ENCODE data around the gene FEN1. TPM values are rescaled to one million over a fixed set of nuclear protein-coding genes. Genes with fewer than 3 reads are reported as not detected.

FEN1 gene
- polyA plus RNA-seq, 2 of the 4 experiments (the other 2 are of a cell fraction): 38.4 to 105 TPM

DNA sequence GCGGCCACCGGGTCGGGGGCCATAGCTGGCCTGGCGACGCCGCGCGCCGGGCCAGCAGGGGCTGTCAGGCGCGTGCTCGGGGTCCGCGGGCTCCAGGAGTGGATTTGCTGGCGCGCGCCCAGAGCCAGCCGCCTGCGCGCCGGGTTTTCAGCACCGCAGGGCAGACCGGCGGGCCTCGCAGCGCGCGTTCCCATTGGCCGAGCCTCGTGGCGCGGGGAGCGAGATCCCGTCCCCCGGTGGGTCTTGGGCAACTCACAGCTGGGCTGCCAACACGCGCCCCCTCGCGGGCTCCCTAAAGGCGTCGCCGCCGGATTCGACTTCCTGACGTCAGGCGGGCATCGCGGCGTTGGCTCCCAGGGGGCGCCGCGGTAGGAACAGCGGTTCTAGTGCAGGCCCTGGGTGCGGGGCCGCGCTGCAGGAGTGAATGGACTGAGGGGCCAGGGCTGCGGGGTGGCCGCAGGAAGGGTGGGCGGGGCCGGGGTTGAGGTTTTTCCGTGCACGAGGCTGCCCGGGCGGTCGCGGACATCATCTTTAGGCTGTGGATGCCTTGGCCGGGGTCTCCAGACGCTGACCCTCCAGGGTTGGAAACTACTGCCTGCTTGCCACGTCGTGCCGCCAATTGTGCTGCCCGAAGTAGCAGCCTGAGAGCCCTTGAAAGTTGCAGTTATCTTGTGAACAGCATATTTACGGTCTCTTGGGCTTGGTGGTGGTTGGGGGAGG, 24.2 kb downstream of the FEN1 start, which contains the start of gene FADS1 (continued):
- peak; percentile 79 for TF ChIP-seq REST (IDR thresholded peaks at IDR 0.05)
- TF ChIP-seq FOSL2 (IDR thresholded peaks at IDR 0.05): no peak
- peak; percentile 45 for TF ChIP-seq FOSL2 (CRISPR knock-in tag; IDR thresholded peaks at IDR 0.05)
- no peak for TF ChIP-seq NR3C1 (IDR thresholded peaks at IDR 0.05)
- TF ChIP-seq ZFP36 (IDR thresholded peaks at IDR 0.05; ENCODE audit: borderline replicate concordance, partially characterized antibody): no peak
- peak; percentile 77 for TF ChIP-seq BCL3 (IDR thresholded peaks at IDR 0.05)
- TF ChIP-seq EP300 (IDR thresholded peaks at IDR 0.05): 0 out of 5 replicates have a peak, but pooled peaks of 1 of the 2 experiments have one; percentile 10
- TF ChIP-seq E2F6 (IDR thresholded peaks at IDR 0.05; ENCODE audit: borderline replicate concordance, low read depth): peak; percentile 84; the same call in 1 of the 2 replicates
- TF ChIP-seq CTCF (IDR thresholded peaks at IDR 0.05): peak; percentile 76
- no peak for TF ChIP-seq ELK1 (IDR thresholded peaks at IDR 0.05; ENCODE audit: low read depth, low read length)
- TF ChIP-seq MYC (IDR thresholded peaks at IDR 0.05; ENCODE audit: borderline replicate concordance, low read length): peak; percentile 83
- 0 out of 2 replicates have a peak, but pooled peaks have one; percentile 11 for TF ChIP-seq USF2 (IDR thresholded peaks at IDR 0.05)

- peak overlapping the region; percentile 83 for H3K4me3 ChIP-seq
- H3K4me1 ChIP-seq: peaks cover 44% of the 10 kb centered on the region
- POLR2A ChIA-PET: interaction anchor here (1.0 to 6.0 kb wide), 5 partner anchors 10 to 291 kb away, joined by 3 to 71 read pairs (median 5); partner anchors contain the start of gene FADS2
- FAIRE-seq (no peak), DNase-seq (ENCODE audit: low read depth in 1 of 2, low spot score in 1 of 2) (no peak), ATAC-seq (no peak)
- no peaks in the 10 kb centered on the region for H3K9me3 ChIP-seq
- TF ChIP-seq PHF8 (IDR thresholded peaks at IDR 0.05; ENCODE audit: borderline replicate concordance, low read depth) (peak; percentile 18; the same call in 1 of the 2 replicates), HOXA7 (CRISPR knock-in tag; IDR thresholded peaks at IDR 0.05) (no peak)
- 43% methylated on average over 6 of the region's 6 CpGs for WGBS (ENCODE audit: missing lambda C conversion rate)
- peak overlapping the region; percentile 89 for H3K4me2 ChIP-seq
- H3K27ac ChIP-seq: peak overlapping the region; percentile 98 to 99
- CTCF ChIA-PET: interaction anchor here (0.8 to 10.5 kb wide), 16 partner anchors 9 to 301 kb away, joined by 3 to 145 read pairs (median 4); partner anchors contain the start of genes FADS2, FEN1 and TMEM258
These were observed 24.9 kb downstream of the FEN1 start for GRCh38 chr11:61817471-61818202.

All from A549 (cell line).